Measurements from ENCODE around the gene PTPRH.
A peak's percentile ranks its signal among the peaks of the same experiment; 100 is the strongest.

The PTPRH gene

GRCh38 chr19:55136399-55137102 is 72.8 kb downstream of the PTPRH start:
- DNase-seq (ENCODE audit: low spot score), result no peak
- TF ChIP-seq CTCF (IDR thresholded peaks at IDR 0.05; ENCODE audit: extremely low read depth, insufficient read depth, missing control alignments), result no peak
- in situ Hi-C loops (cut with MboI; ENCODE audit: low pct_unique_long_range_greater_than_20kb, low sequenced_read_pairs, unreplicated experiment), result no loop called here

GRCh38 chr19:55134736-55135135 is 74.6 kb downstream of the PTPRH start:
- TF ChIP-seq CTCF (IDR thresholded peaks at IDR 0.05; ENCODE audit: extremely low read depth, insufficient read depth, missing control alignments), result no peak
- in situ Hi-C loops (cut with MboI; ENCODE audit: low pct_unique_long_range_greater_than_20kb, low sequenced_read_pairs, unreplicated experiment), result no loop called here
- DNase-seq (ENCODE audit: low spot score), result no peak

- in situ Hi-C loops (cut with MboI; ENCODE audit: low pct_unique_long_range_greater_than_20kb, low sequenced_read_pairs, unreplicated experiment), result no loop called here
- no peak for TF ChIP-seq CTCF (IDR thresholded peaks at IDR 0.05; ENCODE audit: extremely low read depth, insufficient read depth, missing control alignments)
- no peak for DNase-seq (ENCODE audit: low spot score)
Observed at GRCh38 chr19:55133639-55134444, 75.5 kb downstream of the PTPRH start.

GRCh38 chr19:55132453-55133129 is 76.7 kb downstream of the PTPRH start:
- TF ChIP-seq CTCF (IDR thresholded peaks at IDR 0.05; ENCODE audit: extremely low read depth, insufficient read depth, missing control alignments), result peak; percentile 53
- in situ Hi-C loops (cut with MboI; ENCODE audit: low pct_unique_long_range_greater_than_20kb, low sequenced_read_pairs, unreplicated experiment), result no loop called here
- DNase-seq (ENCODE audit: low spot score), result no peak

- in situ Hi-C loops (cut with MboI; ENCODE audit: low pct_unique_long_range_greater_than_20kb, low sequenced_read_pairs, unreplicated experiment), result no loop called here
- no peak for TF ChIP-seq CTCF (IDR thresholded peaks at IDR 0.05; ENCODE audit: extremely low read depth, insufficient read depth, missing control alignments)
- DNase-seq (ENCODE audit: low spot score), result no peak
Observed at GRCh38 chr19:55131421-55131820, 77.9 kb downstream of the PTPRH start.

All from GM13977 (cell line).